ENCODE measurements around the gene ZFYVE9.
"Not testable (repeated sequence)": the region's sequence is repeated elsewhere in the genome, so short reads cannot be mapped to it uniquely, and the experiment has no call there.

Gene ZFYVE9

GRCh38 chr1:52152572-52152971 lies 10.7 kb downstream of the ZFYVE9 start:
- DNase-seq: no peak

DNA sequence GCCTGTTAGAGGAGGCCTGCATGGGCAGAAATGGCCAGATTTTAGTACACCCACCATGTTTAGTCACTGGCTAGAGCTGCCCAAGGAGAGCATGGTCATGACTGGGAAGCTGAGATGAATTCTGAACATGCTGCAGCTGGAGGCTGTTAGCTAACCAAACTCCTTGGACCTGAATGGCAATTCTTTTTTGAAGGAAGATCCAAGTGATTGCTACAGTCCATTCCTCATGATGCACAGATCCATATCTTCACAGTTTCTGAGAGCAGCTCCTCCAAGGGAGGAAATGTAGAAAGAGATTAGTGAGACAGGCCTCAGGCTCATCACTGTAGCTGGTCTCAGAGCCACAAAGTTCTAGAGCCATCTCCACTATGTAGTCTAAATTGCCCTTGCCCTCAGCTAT lies 11.1 kb downstream of the ZFYVE9 start:
- DNase-seq: no peak

DNA sequence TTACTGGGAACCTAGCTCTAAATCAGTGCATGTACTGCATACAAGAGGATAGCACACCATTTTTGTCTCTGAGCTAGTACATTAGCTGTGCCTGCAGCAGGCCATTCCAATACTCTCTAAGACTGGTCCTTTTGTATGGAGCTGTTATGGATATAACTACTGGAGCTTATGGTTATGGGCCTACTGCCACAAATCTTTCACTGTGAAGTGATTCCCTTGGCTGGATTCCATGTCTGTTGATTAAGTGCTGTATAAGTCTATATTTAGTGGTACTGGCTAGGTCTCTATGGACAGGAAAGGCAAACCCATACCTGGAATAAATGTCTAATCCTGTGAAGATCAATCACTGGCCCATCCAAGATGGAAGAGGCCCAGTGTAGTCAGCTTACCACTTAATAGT lies 12.0 kb downstream of the ZFYVE9 start:
- DNase-seq: no peak

DNA sequence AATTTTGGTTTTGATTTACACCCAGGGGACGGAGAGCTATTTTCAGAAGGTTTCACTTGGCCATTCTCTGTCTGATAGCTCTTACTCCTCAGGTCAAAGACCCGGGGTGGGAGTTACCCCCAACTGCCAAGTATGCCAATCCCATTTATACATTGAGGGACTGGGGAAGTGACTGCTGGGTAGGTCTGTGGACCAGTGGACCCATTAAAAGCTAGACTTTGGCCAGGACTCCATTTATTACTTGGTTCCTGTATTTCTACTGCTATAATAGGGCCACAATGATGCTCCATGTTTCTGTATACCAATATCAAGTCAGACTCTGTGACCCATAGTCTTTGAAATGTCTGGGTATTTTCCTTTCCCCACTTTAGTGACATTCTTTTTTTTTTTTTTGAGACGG lies 14.6 kb downstream of the ZFYVE9 start:
- DNase-seq: no peak

DNA sequence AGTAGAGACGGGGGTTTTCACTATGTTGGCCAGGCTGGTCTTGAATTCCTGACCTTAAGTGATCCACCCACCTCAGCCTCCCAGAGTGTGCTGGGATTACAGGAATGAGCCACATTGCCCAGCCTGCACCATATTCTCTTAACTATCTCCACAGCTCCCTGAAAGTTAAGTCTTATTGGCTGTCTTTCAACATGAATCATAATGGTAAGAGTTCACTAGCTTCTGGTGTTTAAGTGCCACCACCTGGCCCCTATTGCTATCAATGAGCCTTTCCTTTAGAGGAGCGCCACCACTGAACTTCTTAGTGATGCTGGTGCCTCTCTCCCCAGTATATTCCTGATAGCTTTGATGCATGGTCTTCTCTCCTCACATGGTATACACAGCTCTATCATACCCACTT lies 15.7 kb downstream of the ZFYVE9 start:
- DNase-seq: no peak

- DNase-seq: no peak
These were observed 16.3 kb downstream of the ZFYVE9 start for GRCh38 chr1:52158218-52158617.

DNA sequence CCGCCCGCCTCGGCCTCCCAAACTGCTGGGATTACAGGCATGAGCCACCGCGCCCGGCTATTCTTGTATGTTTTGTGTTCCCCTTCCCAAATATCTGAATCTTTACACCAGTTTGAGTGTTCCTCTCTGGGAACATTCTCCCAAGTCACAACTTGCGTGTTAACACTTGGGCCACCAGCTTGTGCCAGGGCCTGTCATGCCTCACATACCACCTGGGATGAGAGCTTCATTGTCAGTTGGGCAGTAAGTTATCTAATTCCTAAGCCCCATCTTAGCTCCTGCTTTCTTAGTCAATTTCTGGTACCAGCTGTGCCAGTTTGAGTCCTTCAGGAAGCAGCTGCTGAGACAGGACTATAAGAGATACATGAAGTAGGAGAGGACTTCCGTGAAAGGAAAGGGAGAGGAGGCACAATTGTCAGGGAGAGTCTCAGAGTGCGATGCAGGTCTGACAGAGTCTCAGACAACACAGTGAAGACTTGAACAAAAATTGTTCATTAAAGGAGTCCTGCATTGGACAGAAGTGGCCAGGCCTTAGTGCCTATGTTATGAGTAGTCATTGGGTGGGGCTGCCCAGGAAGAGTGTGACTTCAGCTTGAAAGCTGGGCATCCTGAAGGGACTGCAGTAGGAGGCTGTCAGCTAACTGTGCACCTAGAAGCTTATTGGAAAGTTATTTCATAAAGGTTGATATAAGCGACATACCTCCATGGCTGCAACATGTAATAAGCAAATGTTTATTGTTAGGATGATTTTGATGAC lies 17.3 kb downstream of the ZFYVE9 start:
- no peak for DNase-seq

DNA sequence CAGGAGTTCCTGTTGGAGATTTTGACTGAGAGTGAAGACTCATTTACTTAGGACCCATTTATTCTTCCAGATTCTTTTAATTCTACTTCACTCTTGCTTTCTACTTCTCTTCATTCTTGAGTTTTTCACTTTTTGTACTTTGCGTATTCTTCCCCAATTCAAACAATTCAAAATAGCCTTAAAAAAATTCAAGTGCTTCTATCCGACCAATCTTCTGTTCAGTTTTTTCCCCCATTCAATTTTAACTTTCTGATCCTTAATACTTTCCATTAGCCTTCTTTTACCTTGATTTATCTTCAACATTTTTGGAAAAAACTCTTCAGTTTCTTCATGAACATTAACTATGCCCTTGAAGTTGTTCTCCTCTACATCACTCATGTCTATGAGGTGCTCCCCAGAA lies 21.1 kb downstream of the ZFYVE9 start:
- DNase-seq: no peak

DNA sequence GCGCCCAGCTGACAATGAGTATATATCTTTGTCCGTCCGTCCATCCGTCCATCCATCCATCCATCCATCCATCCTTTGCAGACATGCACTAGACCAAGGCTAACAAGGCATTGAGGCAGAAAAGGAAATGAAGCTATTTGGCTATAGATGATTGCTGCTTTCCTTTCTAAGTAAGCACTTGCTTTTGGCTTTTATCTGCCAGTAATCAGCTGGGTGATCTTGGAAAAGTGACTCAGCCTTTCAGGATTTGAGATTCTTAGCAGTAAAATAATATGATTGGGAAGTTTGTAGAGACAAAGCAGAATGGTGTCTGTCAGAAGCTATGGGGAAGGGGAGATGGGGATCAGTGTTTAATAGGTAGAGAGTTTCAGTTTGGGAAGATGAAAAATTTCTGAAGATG lies 22.7 kb downstream of the ZFYVE9 start:
- DNase-seq: no peak

GRCh38 chr1:52166996-52167753 lies 25.3 kb downstream of the ZFYVE9 start:
- DNase-seq: no peak

DNA sequence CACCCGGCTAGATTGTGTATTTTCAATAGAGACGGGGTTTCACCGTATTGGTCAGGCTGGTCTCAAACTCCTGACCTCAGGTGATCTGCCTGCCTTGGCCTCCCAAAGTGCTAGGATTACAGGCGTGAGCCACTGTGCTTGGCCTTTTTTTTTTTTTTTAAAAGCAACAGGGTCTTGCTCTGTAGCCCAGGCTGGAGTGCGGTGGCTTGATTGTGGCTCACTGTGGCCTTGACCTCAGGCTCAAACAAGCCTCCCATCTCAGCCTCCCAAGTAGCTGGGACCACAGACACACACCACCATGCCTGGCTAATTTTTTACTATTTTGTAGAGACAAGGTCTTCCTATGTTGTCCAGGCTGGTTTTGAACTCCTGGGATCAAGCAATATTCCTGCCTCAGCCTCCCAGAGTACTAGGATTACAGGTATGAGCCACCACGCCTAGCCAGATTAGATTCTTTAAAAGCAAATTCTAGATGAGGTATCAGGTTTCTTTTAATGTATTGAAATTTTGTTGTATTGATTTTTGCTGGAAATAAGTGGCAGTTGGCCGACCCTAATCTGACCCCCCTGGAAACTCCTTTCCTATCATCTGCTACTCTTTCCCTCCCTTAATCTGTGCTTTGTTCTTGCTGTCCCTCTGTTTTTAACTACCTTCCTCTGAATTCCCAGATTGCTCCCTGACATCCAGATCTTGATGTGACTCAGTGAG lies 26.6 kb downstream of the ZFYVE9 start:
- DNase-seq: no peak

- DNase-seq: not testable (repeated sequence)
These were observed 29.3 kb downstream of the ZFYVE9 start for GRCh38 chr1:52171149-52171548.

- no peak for DNase-seq
These were observed 37.2 kb downstream of the ZFYVE9 start for GRCh38 chr1:52179073-52179472.

DNA sequence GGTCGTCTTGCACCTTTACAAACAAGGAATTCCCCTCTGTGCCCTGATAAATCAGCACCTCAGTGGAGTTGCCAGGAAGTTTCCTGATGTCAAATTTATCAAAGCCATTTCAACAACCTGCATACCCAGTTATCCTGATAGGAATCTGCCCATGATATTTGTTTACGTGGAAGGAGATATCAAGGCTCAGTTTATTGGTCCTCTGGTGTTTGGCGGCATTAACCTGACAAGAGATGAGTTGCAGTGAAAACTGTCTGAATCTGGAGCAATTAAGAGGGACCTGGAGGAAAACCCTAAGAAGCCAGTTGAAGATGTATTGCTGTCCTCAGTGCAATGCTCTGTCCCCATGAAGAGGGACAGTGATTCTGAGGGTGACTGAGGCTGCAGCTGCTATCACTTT lies 38.3 kb downstream of the ZFYVE9 start:
- no peak for DNase-seq

- DNase-seq: not testable (repeated sequence)
These were observed 39.9 kb downstream of the ZFYVE9 start for GRCh38 chr1:52181759-52182158.

DNA sequence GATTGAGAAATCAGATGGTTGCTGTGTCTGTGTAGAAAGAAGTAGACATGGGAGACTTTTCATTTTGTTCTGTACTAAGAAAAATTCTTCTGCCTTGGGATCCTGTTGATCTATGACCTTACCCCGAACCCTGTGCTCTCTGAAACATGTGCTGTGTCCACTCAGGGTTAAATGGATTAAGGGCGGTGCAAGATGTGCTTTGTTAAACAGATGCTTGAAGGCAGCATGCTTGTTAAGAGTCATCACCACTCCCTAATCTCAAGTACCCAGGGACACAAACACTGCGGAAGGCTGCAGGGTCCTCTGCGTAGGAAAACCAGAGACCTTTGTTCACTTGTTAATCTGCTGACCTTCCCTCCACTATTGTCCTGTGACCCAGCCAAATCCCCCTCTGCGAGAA lies 40.4 kb downstream of the ZFYVE9 start:
- not testable (repeated sequence) for DNase-seq

- no peak for DNase-seq
These were observed 41.0 kb downstream of the ZFYVE9 start for GRCh38 chr1:52182874-52183400.

- no peak for DNase-seq
These were observed 44.6 kb downstream of the ZFYVE9 start for GRCh38 chr1:52186449-52186848.

DNA sequence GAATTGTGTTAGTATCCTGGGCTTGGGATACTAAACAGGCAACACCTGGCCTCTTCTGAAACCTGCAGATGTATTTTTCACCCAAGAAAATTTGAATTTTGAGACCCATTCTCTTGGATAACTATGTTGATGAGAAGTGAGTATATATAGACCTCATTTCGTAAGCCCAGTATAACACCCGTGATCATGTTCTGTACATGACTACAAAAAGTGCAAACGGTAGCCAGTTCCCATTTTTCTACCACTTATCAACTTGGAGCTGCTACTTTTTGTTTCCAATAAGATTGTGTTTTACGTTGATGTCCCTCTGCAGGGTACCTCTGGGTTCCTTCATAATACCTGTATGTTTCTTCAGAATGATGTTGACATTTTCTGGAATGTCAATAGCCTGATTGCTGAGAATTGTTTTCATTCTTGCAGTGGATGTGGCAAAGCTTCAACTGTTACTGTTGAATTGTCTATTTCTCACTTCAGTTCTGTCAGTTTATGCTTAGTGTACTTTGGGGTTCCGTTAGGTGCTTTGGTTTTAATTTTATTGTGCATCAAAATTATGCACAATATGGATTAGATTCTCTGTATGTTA lies 48.1 kb downstream of the ZFYVE9 start:
- DNase-seq: no peak

GRCh38 chr1:52190500-52191252 lies 48.8 kb downstream of the ZFYVE9 start:
- DNase-seq: no peak

- DNase-seq: no peak
These were observed 49.6 kb downstream of the ZFYVE9 start for GRCh38 chr1:52191395-52191965.

DNA sequence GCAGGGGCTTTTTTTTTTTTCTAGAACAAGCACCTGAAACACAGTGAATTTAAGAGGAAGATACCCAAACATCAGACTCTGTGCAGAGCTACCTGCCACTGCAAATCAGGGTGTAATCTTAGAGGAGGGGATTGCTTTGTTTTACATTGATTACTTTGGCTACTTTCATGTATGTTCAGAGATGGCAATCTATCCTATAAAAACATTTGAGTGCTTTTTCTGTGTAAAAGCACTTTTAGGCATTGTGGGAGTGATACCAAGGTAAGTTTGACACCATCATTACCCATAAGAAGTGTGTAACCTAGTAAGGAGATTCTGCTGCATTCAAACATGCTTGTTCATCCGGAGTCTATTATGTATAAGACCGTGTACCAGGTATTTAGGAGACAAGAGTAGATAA lies 50.1 kb downstream of the ZFYVE9 start:
- DNase-seq: no peak
